RWPE1 (cell line): ENCODE measurements around the gene WDR5B.

Experiments
- CTCF ChIA-PET: fragments of 350-600 bp; sonication (Branson Sonifier 250); formaldehyde crosslinking; extraction: SDS; loops from one replicate; lab custom pipeline; 2021; lab: Yijun Ruan, JAX
- POLR2A ChIA-PET: fragments of 400-600 bp; formaldehyde crosslinking; extraction: SDS; loops from one replicate; lab custom pipeline; 2020; ENCODE audit warnings: antibody characterized with exemption; ENCODE audit not compliant: low non-redundant PET; lab: Yijun Ruan, JAX
- DNase-seq: peaks from one replicate; pipeline ENCODE4 v3.0.0; 2012; ENCODE audit warnings: low spot score
- H3K27ac ChIP-seq: fragments of 450-650 bp; 2 replicates; pipeline ENCODE4 v1.5.1; 2017
- CTCF ChIP-seq: fragments of 450-650 bp; conservative IDR thresholded peaks from 2 replicates; pipeline ENCODE4 v1.5.1; 2017; ENCODE audit warnings: low read depth, mild to moderate bottlenecking

WDR5B gene

GRCh38 chr3:122427857-122428471, 12.1 kb upstream of the WDR5B start:
- no peak overlapping the region for H3K27ac ChIP-seq
- no peak for TF ChIP-seq CTCF
- ChIA-PET POLR2A (no interaction called here), CTCF (interaction anchor here (0.6 kb wide), 1 partner anchor 620 kb away, joined by 3 read pairs; no protein-coding TSS in a partner anchor)
- DNase-seq, result peak; percentile 20

DNA sequence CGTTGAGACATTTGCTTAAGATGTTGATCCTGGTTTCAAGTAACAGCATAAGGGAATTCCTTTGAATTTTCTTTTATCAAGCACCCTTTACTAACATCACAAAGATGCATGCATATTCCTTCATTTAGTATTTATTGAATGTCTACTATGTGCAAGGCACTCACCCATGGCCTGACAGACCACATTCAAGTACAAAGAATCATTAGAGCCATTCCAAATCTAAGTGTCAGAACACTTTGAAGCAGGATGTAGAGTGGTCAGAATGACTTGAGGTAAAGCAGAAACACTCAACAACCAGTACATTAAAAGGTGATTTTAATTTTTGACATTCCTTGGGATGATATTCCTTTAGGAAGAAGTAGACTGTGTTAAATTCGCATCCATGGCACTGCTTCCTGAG, 6.0 kb upstream of the WDR5B start:
- POLR2A ChIA-PET, result interaction anchor here (0.6 kb wide), 1 partner anchor 894 kb away, joined by 3 read pairs; no protein-coding TSS in a partner anchor
- CTCF ChIA-PET, result interaction anchor here (0.7 to 1.0 kb wide), 2 partner anchors 29 to 68 kb away, joined by 3 read pairs; no protein-coding TSS in a partner anchor
- no peak overlapping the region for H3K27ac ChIP-seq
- TF ChIP-seq CTCF, result no peak
- no peak for DNase-seq

DNA sequence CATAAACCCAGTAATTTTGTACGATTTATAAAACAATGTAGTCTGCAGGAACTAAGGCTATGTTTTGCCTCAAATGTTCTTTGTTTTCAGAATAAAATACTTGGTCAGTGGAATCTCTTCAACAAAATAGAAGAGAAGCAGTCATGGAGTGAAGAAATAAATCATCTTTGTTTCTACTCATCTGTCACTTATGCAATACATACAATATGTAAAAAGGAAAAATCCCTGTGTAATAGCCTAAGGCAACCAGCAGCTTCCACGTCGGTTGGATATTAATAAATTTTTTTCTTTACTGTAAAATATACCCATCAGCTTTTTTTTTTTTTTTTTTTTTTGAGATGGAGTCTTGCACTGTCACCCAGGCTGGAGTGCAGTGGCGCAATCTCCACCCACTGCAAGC, 5.2 kb upstream of the WDR5B start:
- POLR2A ChIA-PET, result interaction anchor here (0.6 kb wide), 1 partner anchor 893 kb away, joined by 3 read pairs; no protein-coding TSS in a partner anchor
- CTCF ChIA-PET, result interaction anchor here (0.6 to 0.9 kb wide), 4 partner anchors 20 to 468 kb away, joined by 3 to 5 read pairs (median 3); no protein-coding TSS in a partner anchor
- no peak overlapping the region for H3K27ac ChIP-seq
- no peak for DNase-seq
- no peak for TF ChIP-seq CTCF

DNA sequence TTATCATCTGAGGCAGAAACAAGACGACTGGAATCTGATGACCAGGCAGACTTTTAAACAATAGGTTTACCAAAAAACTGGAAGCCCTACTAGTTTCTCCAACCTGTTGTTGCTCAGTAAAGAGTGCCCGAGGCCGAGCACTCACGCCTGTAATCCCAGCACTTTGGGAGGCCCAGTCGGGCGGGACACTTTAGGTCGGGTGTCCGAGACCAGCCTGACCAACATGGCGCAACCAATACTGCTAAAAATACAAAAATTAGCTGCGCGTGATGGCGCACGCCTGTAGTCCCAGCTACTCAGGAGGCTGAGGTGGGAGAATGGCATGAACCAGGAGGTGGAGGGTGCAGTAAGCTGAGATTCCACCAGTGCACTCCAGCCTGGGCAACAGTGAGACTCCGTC, 1.1 kb upstream of the WDR5B start:
- TF ChIP-seq CTCF, result no peak
- DNase-seq, result no peak
- peak overlapping the region; percentile 91 for H3K27ac ChIP-seq
- ChIA-PET POLR2A (no interaction called here), CTCF (interaction anchor here (1.7 kb wide), 1 partner anchor 24 kb away, joined by 8 read pairs; no protein-coding TSS in a partner anchor)

GRCh38 chr3:122415104-122415744, 638 bp downstream of the WDR5B start:
- peak; percentile 64 for DNase-seq

More at GRCh38 chr3:122415104-122415744, 638 bp downstream of the WDR5B start:
- peak overlapping the region; percentile 91 for H3K27ac ChIP-seq
- ChIA-PET POLR2A (interaction anchor here (0.6 kb wide), 1 partner anchor 374 kb away, joined by 4 read pairs; no protein-coding TSS in a partner anchor), CTCF (interaction anchor here (0.6 to 1.7 kb wide), 2 partner anchors 22 to 273 kb away, joined by 3 to 8 read pairs; no protein-coding TSS in a partner anchor)
- no peak for TF ChIP-seq CTCF
